ENCODE data around the gene ZNF578.

DNA sequence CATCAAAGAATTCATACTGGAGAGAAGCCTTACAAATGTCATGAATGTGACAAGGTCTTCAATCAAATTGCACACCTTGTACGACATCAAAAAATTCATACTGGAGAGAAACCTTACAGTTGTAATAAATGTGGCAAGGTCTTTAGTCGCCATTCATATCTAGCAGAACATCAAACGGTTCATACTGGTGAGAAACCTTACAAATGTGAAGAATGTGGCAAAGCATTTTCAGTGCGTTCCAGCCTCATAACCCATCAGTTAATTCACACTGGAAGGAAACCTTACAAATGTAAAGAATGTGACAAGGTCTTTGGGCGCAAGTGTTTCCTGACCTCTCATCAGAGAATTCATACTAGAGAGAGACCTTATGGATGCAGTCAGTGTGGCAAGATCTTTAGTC is 37.6 kb upstream of the ZNF578 start:
- TF ChIP-seq GATA2 (IDR thresholded peaks at IDR 0.05; ENCODE audit: low read depth, low read length): no peak
- no peak for TF ChIP-seq GATA3 (IDR thresholded peaks at IDR 0.05; ENCODE audit: low read depth, low read length)

All from SH-SY5Y (cell line).